ENCODE results near the gene CASP2. TPM values are rescaled to one million over a fixed set of nuclear protein-coding genes. Genes with fewer than 3 reads are reported as not detected.
A peak's percentile ranks its signal among the peaks of the same experiment; 100 is the strongest.

Gene CASP2
- total RNA-seq, 1 donor = 7.6 TPM

DNA sequence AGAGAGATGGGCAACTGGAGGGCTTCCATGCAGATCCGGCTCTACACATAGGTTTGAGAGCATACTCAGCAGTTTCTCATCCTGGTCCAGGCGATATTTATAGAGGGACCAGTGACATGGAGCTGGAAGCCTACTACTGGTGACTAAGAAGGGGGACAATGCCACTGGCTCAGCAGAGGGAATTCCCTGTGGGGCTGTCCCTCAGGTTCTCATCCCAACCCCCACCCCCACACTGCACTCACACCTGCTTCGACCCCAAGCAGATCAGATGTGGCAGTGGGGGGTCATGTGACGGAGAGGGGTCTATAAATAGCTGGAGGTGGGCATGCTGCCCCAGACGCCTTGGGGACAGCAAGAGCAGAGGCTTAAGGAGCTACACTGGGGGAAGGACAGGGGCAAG lies 27.6 kb downstream of the CASP2 start, which contains the start of gene CLCN1:
CLCN1 (plus strand) TSS at position 336 of the 400 bp plus-strand sequence. CDS start 102 bp downstream, outside the sequence.
- Histone ChIP-seq H3K4me1 (ENCODE audit: insufficient read depth, low read length) (peaks cover 12% of the 10 kb centered on the region), H4K20me1 (ENCODE audit: insufficient read depth, low read length) (no peaks in the 10 kb centered on the region), H2AFZ (ENCODE audit: low read length) (no peak within 1 kb of the TSS), H3K79me2 (ENCODE audit: insufficient read depth, low read length) (no peaks in the 10 kb centered on the region), H3K27me3 (ENCODE audit: insufficient read depth, low read length) (no peaks in the 10 kb centered on the region), H3K4me2 (ENCODE audit: insufficient read depth, low read length) (no peak within 1 kb of the TSS), H3K4me3 (ENCODE audit: insufficient read depth, low read length) (no peak within 1 kb of the TSS), H3K27ac (ENCODE audit: low read depth, low read length) (no peak within 1 kb of the TSS), H3K36me3 (ENCODE audit: insufficient read depth, low read length) (no peaks in the 10 kb centered on the region), H3K9me3 (ENCODE audit: low read depth, low read length) (no peaks in the 10 kb centered on the region)
- TF ChIP-seq, protein P1, sequence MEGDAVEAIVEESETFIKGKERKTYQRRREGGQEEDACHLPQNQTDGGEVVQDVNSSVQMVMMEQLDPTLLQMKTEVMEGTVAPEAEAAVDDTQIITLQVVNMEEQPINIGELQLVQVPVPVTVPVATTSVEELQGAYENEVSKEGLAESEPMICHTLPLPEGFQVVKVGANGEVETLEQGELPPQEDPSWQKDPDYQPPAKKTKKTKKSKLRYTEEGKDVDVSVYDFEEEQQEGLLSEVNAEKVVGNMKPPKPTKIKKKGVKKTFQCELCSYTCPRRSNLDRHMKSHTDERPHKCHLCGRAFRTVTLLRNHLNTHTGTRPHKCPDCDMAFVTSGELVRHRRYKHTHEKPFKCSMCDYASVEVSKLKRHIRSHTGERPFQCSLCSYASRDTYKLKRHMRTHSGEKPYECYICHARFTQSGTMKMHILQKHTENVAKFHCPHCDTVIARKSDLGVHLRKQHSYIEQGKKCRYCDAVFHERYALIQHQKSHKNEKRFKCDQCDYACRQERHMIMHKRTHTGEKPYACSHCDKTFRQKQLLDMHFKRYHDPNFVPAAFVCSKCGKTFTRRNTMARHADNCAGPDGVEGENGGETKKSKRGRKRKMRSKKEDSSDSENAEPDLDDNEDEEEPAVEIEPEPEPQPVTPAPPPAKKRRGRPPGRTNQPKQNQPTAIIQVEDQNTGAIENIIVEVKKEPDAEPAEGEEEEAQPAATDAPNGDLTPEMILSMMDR (IDR thresholded peaks at IDR 0.05; ENCODE audit: extremely low read depth, low read depth, low read length) = no peak
- no peak for DNase-seq (ENCODE audit: insufficient read length, low spot score, missing footprints)

DNA sequence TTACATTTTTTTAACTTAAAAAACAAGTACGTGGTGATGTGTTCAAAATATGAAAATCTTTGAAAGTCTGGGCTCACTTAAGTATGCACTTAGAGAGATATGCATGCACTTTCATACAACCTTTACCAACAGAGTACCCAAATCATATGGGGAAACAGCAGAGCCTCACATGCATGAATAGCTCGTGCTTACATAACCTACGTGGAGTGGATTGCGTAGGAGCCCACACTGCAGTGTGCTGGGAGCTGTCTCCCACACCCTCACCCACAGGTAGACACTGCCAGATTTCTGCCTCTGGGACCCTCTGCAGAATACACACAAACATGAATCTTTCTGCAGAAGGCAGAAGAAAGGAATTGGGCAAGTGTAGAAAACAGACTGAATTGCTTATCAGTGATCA lies 28.3 kb downstream of the CASP2 start:
- H3K4me1 ChIP-seq (ENCODE audit: insufficient read depth, low read length) = peaks cover 12% of the 10 kb centered on the region
- DNase-seq (ENCODE audit: insufficient read length, low spot score, missing footprints) = no peak
- H3K9me3 ChIP-seq (ENCODE audit: low read depth, low read length) = no peaks in the 10 kb centered on the region
- H3K27ac ChIP-seq (ENCODE audit: low read depth, low read length) = no peak overlapping the region
- TF ChIP-seq, protein P1 (IDR thresholded peaks at IDR 0.05; ENCODE audit: extremely low read depth, low read depth, low read length) = no peak
- H4K20me1 ChIP-seq (ENCODE audit: insufficient read depth, low read length) = no peaks in the 10 kb centered on the region
- H2AFZ ChIP-seq (ENCODE audit: low read length) = no peak overlapping the region
- no peaks in the 10 kb centered on the region for H3K27me3 ChIP-seq (ENCODE audit: insufficient read depth, low read length)
- H3K4me3 ChIP-seq (ENCODE audit: insufficient read depth, low read length) = no peak overlapping the region
- no peaks in the 10 kb centered on the region for H3K79me2 ChIP-seq (ENCODE audit: insufficient read depth, low read length)
- no peaks in the 10 kb centered on the region for H3K36me3 ChIP-seq (ENCODE audit: insufficient read depth, low read length)
- H3K4me2 ChIP-seq (ENCODE audit: insufficient read depth, low read length) = no peak overlapping the region

DNA sequence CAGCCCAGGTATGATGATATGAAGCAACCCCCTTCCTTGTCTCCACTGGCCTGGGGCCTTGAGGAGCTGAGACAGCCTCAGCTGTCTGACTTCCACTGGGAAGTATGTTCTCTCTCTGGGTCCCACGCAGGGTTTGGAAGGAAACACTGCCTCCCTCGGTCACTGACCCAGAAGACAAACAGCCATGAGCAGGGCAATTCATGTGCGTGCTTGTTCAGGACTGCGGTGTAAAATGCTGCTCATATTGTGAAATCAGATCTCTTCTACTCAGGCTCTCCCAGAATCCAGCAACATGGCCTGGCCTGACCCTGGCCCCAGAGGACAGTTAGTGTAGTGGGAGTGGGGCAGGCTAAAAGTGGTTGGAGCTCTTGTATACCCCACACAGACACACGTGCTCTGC lies 30.5 kb downstream of the CASP2 start:
- peak overlapping the region; percentile 74 for H3K27ac ChIP-seq (ENCODE audit: low read depth, low read length)
- H2AFZ ChIP-seq (ENCODE audit: low read length) = peak overlapping the region; percentile 47
- H3K4me1 ChIP-seq (ENCODE audit: insufficient read depth, low read length) = peaks cover 12% of the 10 kb centered on the region
- DNase-seq (ENCODE audit: insufficient read length, low spot score, missing footprints) = peak; percentile 89
- H3K27me3 ChIP-seq (ENCODE audit: insufficient read depth, low read length) = no peaks in the 10 kb centered on the region
- peak overlapping the region; percentile 23 for H3K4me2 ChIP-seq (ENCODE audit: insufficient read depth, low read length)
- TF ChIP-seq, protein P1 (IDR thresholded peaks at IDR 0.05; ENCODE audit: extremely low read depth, low read depth, low read length) = peak; percentile 46
- H3K36me3 ChIP-seq (ENCODE audit: insufficient read depth, low read length) = no peaks in the 10 kb centered on the region
- no peak overlapping the region for H3K4me3 ChIP-seq (ENCODE audit: insufficient read depth, low read length)
- no peaks in the 10 kb centered on the region for H4K20me1 ChIP-seq (ENCODE audit: insufficient read depth, low read length)
- H3K79me2 ChIP-seq (ENCODE audit: insufficient read depth, low read length) = no peaks in the 10 kb centered on the region
- H3K9me3 ChIP-seq (ENCODE audit: low read depth, low read length) = no peaks in the 10 kb centered on the region

DNA sequence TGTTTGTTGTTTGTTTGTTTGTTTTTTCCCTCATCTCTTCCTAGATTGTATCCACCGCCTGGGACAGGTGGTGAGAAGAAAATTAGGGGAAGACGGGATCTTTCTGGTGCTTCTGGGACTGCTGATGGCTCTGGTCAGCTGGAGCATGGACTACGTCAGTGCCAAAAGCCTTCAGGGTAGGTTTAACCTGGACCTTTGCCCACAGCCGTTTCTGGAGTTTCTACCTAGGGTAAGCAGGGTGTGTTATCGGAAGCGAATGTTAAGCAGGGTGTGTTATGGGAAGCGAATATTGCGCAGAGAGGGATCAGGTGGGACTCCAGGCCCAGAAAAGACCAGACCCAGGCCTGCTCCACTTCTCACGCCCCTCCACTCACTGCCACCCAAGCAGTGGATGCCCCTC lies 32.5 kb downstream of the CASP2 start:
- Histone ChIP-seq H3K4me2 (ENCODE audit: insufficient read depth, low read length) (no peak overlapping the region), H3K4me3 (ENCODE audit: insufficient read depth, low read length) (no peak overlapping the region), H3K9me3 (ENCODE audit: low read depth, low read length) (no peaks in the 10 kb centered on the region), H3K79me2 (ENCODE audit: insufficient read depth, low read length) (no peaks in the 10 kb centered on the region), H3K27me3 (ENCODE audit: insufficient read depth, low read length) (no peaks in the 10 kb centered on the region), H4K20me1 (ENCODE audit: insufficient read depth, low read length) (no peaks in the 10 kb centered on the region), H3K36me3 (ENCODE audit: insufficient read depth, low read length) (no peaks in the 10 kb centered on the region), H3K4me1 (ENCODE audit: insufficient read depth, low read length) (peaks cover 18% of the 10 kb centered on the region), H3K27ac (ENCODE audit: low read depth, low read length) (no peak overlapping the region), H2AFZ (ENCODE audit: low read length) (no peak overlapping the region)
- DNase-seq (ENCODE audit: insufficient read length, low spot score, missing footprints) = peak; percentile 54
- TF ChIP-seq, protein P1 (IDR thresholded peaks at IDR 0.05; ENCODE audit: extremely low read depth, low read depth, low read length) = no peak
